Measurements from ENCODE around the gene KCNK17. TPM values are rescaled to one million over a fixed set of nuclear protein-coding genes. Genes with fewer than 3 reads are reported as not detected.
A peak's percentile ranks its signal among the peaks of the same experiment; 100 is the strongest.

KCNK17 gene
- total RNA-seq, 2 experiments from 2014 or later, result not detected

DNA sequence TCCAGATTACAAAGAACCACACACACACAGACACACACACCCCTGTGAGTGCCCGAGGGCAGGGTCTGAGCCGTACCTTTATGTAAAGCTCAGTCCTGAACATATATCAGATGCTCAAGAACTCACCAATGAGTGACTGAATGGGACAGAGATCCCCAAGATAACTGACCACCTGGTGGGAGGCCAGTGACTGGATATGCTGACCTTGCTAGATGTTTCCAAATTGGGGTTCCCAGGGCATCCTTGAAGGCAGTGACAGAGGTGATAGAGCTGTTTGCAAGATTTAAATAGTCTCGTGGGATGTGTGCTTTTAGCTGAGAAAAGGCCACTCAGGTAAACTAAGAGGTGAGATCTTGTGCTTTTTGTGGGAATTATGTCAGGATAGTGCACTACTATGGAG, 39.3 kb downstream of the KCNK17 start:
- CTCF ChIA-PET, result no interaction called here
- intact Hi-C loops (cut with micrococcal nuclease), result no loop called here
- POLR2A ChIA-PET, result no interaction called here
- Mint-ChIP-seq H3K27ac (no peak overlapping the region), H3K9me3 (no peaks in the 10 kb centered on the region), H3K4me1 (ENCODE audit: low read depth) (no peaks in the 10 kb centered on the region), H3K27me3 (peaks cover 1% of the 10 kb centered on the region), H3K4me3 (no peak overlapping the region), H3K36me3 (no peaks in the 10 kb centered on the region)
- DNase-seq, result no peak

DNA sequence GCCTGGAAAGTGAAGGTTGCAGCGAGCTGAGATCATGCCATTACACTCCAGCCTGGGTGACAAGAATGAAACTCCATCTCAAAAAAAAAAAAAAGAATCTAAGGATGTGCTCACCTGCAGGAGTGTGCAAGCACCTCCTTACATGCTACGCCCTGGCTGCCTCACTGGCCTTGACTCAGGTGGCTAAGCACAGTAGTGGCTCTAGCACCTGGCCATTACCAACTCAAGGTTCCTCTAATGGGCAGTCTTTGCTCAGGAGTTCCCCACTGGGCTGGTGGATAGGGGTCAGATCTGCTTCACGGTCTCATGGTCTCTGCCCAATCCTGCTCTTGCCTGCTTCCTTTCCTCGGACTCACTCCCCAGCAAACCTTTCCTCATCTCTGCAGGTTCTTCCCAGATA, 39.7 kb downstream of the KCNK17 start:
- Mint-ChIP-seq H3K4me3 (no peak overlapping the region), H3K9me3 (no peaks in the 10 kb centered on the region), H3K27me3 (peaks cover 1% of the 10 kb centered on the region), H3K4me1 (ENCODE audit: low read depth) (no peaks in the 10 kb centered on the region), H3K27ac (no peak overlapping the region), H3K36me3 (no peaks in the 10 kb centered on the region)
- POLR2A ChIA-PET, result no interaction called here
- CTCF ChIA-PET, result interaction anchor here (1.2 kb wide), 1 partner anchor 29 kb away, joined by 4 read pairs; no protein-coding TSS in a partner anchor
- no peak for DNase-seq
- intact Hi-C loops (cut with micrococcal nuclease), result no loop called here

DNA sequence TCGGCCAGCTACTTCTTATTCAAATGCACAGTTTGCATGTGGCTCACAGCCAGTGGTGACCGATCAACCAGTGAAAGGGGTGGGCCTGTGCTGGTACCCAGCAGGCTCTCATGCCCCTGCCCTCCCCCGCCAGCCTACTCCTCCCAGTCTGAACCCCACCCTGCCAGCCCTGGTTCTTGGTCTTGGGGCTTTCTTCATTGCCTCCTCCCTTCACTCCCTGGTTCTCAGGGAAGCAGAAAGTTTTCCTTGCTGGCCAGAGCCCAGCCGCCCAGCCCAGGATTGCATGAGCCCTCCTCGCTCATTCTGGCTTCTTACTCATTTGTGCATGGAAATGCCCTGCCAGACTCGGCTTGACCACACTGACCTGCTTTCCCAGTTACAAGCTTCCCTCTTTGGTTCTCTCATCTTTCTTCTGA, 40.8 kb downstream of the KCNK17 start:
- Mint-ChIP-seq H3K9me3 (no peaks in the 10 kb centered on the region), H3K27me3 (peaks cover 1% of the 10 kb centered on the region), H3K36me3 (no peaks in the 10 kb centered on the region), H3K27ac (no peak overlapping the region), H3K4me1 (ENCODE audit: low read depth) (no peaks in the 10 kb centered on the region), H3K4me3 (no peak overlapping the region)
- ChIA-PET POLR2A (no interaction called here), CTCF (interaction anchor here (1.2 kb wide), 1 partner anchor 30 kb away, joined by 4 read pairs; no protein-coding TSS in a partner anchor)
- intact Hi-C loops (cut with micrococcal nuclease), result no loop called here
- no peak for DNase-seq

GRCh38 chr6:39269961-39270360, 44.3 kb downstream of the KCNK17 start:
- Mint-ChIP-seq H3K4me3 (no peak overlapping the region), H3K36me3 (no peaks in the 10 kb centered on the region), H3K9me3 (no peaks in the 10 kb centered on the region), H3K4me1 (ENCODE audit: low read depth) (no peaks in the 10 kb centered on the region), H3K27me3 (no peaks in the 10 kb centered on the region), H3K27ac (no peak overlapping the region)
- intact Hi-C loops (cut with micrococcal nuclease), result no loop called here
- CTCF ChIA-PET, result interaction anchor here (0.6 kb wide), 1 partner anchor 1618 kb away, joined by 3 read pairs; no protein-coding TSS in a partner anchor
- POLR2A ChIA-PET, result no interaction called here
- no peak for DNase-seq

GRCh38 chr6:39268721-39269120, 45.5 kb downstream of the KCNK17 start:
- intact Hi-C loops (cut with micrococcal nuclease), result no loop called here
- Mint-ChIP-seq H3K36me3 (no peaks in the 10 kb centered on the region), H3K27me3 (no peaks in the 10 kb centered on the region), H3K9me3 (no peaks in the 10 kb centered on the region), H3K27ac (no peak overlapping the region), H3K4me1 (ENCODE audit: low read depth) (peaks cover 2% of the 10 kb centered on the region), H3K4me3 (no peak overlapping the region)
- POLR2A ChIA-PET, result no interaction called here
- DNase-seq, result no peak
- CTCF ChIA-PET, result no interaction called here

DNA sequence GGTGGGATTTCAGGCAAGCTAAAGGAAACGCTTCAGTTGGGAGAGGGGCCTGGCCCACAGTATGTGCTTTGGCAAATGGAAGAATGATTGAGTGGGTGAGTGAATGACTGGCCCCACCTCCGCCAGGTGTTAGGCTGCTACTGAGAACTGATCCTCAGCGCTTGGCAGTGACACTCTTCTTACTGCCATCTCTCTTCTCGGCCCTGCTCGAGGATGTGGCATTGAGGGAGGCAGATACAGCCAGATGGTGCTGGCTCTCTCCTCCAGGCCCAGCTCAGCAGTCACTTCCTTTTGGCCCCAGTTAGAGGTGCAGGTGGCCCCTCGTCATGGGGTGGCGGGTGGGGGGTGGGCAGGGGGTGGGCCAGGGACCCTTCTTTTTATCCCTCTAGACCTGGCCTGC, 46.0 kb downstream of the KCNK17 start:
- ChIA-PET POLR2A (no interaction called here), CTCF (interaction anchor here (1.5 kb wide), 1 partner anchor 42 kb away, joined by 4 read pairs; no protein-coding TSS in a partner anchor)
- H3K27ac Mint-ChIP-seq, result no peak overlapping the region
- no peaks in the 10 kb centered on the region for H3K27me3 Mint-ChIP-seq
- no peaks in the 10 kb centered on the region for H3K36me3 Mint-ChIP-seq
- H3K4me3 Mint-ChIP-seq, result no peak overlapping the region
- intact Hi-C loops (cut with micrococcal nuclease), result no loop called here
- H3K4me1 Mint-ChIP-seq (ENCODE audit: low read depth), result peaks cover 7% of the 10 kb centered on the region
- H3K9me3 Mint-ChIP-seq, result no peaks in the 10 kb centered on the region
- no peak for DNase-seq

DNA sequence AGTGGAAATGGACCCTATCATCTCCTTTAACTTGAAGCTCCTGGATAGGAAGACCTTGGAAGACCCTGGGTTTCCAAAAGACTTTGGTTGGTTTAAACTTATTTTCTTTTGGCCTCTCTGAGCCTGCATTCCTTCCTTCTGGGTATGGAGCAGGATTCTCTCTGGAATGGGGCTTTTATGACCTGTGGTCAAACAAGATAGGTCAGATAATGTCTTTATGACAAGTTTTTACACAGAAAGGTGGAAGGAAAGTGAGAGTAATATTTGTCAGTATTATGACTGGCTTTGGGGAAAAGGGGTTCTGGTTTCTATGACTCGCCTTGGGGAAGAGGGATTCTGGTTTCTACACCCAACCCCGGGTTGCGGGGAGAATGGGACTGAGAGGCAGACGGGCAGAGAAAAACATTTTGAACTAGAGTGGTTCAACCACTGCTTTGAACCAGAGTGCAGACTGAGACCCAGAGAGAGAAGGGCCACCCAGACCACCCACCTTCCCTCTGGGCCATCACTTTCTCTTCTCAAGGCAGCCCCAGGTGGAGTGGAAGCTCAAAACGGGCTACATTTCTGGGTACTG, 47.4 kb downstream of the KCNK17 start:
- POLR2A ChIA-PET, result no interaction called here
- no peaks in the 10 kb centered on the region for H3K9me3 Mint-ChIP-seq
- DNase-seq, result no peak
- no peak overlapping the region for H3K27ac Mint-ChIP-seq
- intact Hi-C loops (cut with micrococcal nuclease), result no loop called here
- no peaks in the 10 kb centered on the region for H3K36me3 Mint-ChIP-seq
- no peak overlapping the region for H3K4me3 Mint-ChIP-seq
- H3K27me3 Mint-ChIP-seq, result peaks cover 3% of the 10 kb centered on the region
- H3K4me1 Mint-ChIP-seq (ENCODE audit: low read depth), result peaks cover 7% of the 10 kb centered on the region
- CTCF ChIA-PET, result interaction anchor here (1.5 kb wide), 1 partner anchor 43 kb away, joined by 4 read pairs; no protein-coding TSS in a partner anchor

DNA sequence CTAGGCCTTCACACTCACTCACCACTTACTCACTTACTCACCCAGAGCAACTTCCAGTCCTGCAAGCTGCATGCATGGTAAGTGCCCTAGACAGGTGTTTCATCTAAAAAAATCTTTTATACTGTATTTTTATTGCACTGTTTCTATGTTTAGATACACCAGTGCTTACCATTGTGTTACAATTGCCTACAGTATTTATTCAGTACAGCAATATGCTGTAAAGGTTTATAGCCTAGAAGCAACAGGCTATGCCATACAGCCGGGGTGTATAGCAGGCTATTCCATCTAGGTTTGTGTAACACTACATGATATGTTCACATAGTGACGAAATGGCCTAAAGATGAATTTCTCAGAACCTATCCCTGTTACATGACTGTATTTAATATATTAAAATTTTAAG, 47.8 kb downstream of the KCNK17 start:
- intact Hi-C loops (cut with micrococcal nuclease), result no loop called here
- no peak for DNase-seq
- Mint-ChIP-seq H3K36me3 (no peaks in the 10 kb centered on the region), H3K27ac (no peak overlapping the region), H3K9me3 (no peaks in the 10 kb centered on the region), H3K27me3 (peaks cover 6% of the 10 kb centered on the region), H3K4me1 (ENCODE audit: low read depth) (peaks cover 7% of the 10 kb centered on the region), H3K4me3 (no peak overlapping the region)
- POLR2A ChIA-PET, result no interaction called here
- CTCF ChIA-PET, result no interaction called here

GRCh38 chr6:39263303-39264037, 50.7 kb downstream of the KCNK17 start:
- ChIA-PET POLR2A (interaction anchor here (0.6 kb wide), 1 partner anchor 20 kb away, joined by 3 read pairs; no protein-coding TSS in a partner anchor), CTCF (interaction anchor here (0.9 to 1.4 kb wide), 3 partner anchors 40 to 1764 kb away, joined by 3 to 6 read pairs (median 3); no protein-coding TSS in a partner anchor)
- Mint-ChIP-seq H3K9me3 (no peaks in the 10 kb centered on the region), H3K36me3 (no peaks in the 10 kb centered on the region), H3K4me3 (no peak overlapping the region), H3K27ac (no peak overlapping the region), H3K4me1 (ENCODE audit: low read depth) (peaks cover 7% of the 10 kb centered on the region), H3K27me3 (peaks cover 8% of the 10 kb centered on the region)
- DNase-seq, result peak; percentile 25
- intact Hi-C loops (cut with micrococcal nuclease), result loop anchor here (2.0 kb wide), 1 partner anchor 35 kb away; the partner anchor contains the start of gene KCNK5

- peaks cover 8% of the 10 kb centered on the region for H3K27me3 Mint-ChIP-seq
- no peak for DNase-seq
- intact Hi-C loops (cut with micrococcal nuclease), result loop anchor here (2.0 kb wide), 1 partner anchor 33 kb away; the partner anchor contains the start of gene KCNK5
- CTCF ChIA-PET, result no interaction called here
- H3K9me3 Mint-ChIP-seq, result no peaks in the 10 kb centered on the region
- POLR2A ChIA-PET, result no interaction called here
- H3K27ac Mint-ChIP-seq, result no peak overlapping the region
- no peak overlapping the region for H3K4me3 Mint-ChIP-seq
- no peaks in the 10 kb centered on the region for H3K36me3 Mint-ChIP-seq
- peaks cover 7% of the 10 kb centered on the region for H3K4me1 Mint-ChIP-seq (ENCODE audit: low read depth)
These were observed 52.5 kb downstream of the KCNK17 start for GRCh38 chr6:39261751-39262150.

- CTCF ChIA-PET, result interaction anchor here (1.8 kb wide), 1 partner anchor 42 kb away, joined by 6 read pairs; no protein-coding TSS in a partner anchor
- Mint-ChIP-seq H3K4me1 (ENCODE audit: low read depth) (peaks cover 7% of the 10 kb centered on the region), H3K27me3 (peaks cover 11% of the 10 kb centered on the region), H3K4me3 (no peak overlapping the region), H3K36me3 (no peaks in the 10 kb centered on the region), H3K27ac (no peak overlapping the region), H3K9me3 (no peaks in the 10 kb centered on the region)
- POLR2A ChIA-PET, result no interaction called here
- intact Hi-C loops (cut with micrococcal nuclease), result no loop called here
- no peak for DNase-seq
These were observed 53.3 kb downstream of the KCNK17 start for GRCh38 chr6:39260953-39261352.

GRCh38 chr6:39260456-39260855, 53.8 kb downstream of the KCNK17 start:
- no peak for DNase-seq
- Mint-ChIP-seq H3K36me3 (no peaks in the 10 kb centered on the region), H3K27ac (no peak overlapping the region), H3K4me3 (no peak overlapping the region), H3K4me1 (ENCODE audit: low read depth) (peaks cover 7% of the 10 kb centered on the region), H3K27me3 (peaks cover 11% of the 10 kb centered on the region), H3K9me3 (no peaks in the 10 kb centered on the region)
- CTCF ChIA-PET, result interaction anchor here (1.8 kb wide), 1 partner anchor 43 kb away, joined by 6 read pairs; no protein-coding TSS in a partner anchor
- POLR2A ChIA-PET, result no interaction called here
- intact Hi-C loops (cut with micrococcal nuclease), result no loop called here

All from activated CD4-positive, alpha-beta memory T cell treated with anti-CD3 and anti-CD28 coated beads for 36 hours (primary cell).